MCF 10A (cell line): ENCODE data around the gene TRIM40. TPM values are rescaled to one million over a fixed set of nuclear protein-coding genes. Genes with fewer than 3 reads are reported as not detected.

ENCODE experiments used
- BruUV-seq: library from RNA; stranded (reverse); fragments of 400-500 nt; replicated peaks from 2 replicates; lab custom pipeline; 2021; lab: Mats Ljungman, UMichigan
- CTCF ChIA-PET: fragments of 300-600 bp; sonication (Branson Sonifier 250); formaldehyde crosslinking; extraction: SDS; loops from one replicate; lab custom pipeline; 2021; ENCODE audit warnings: antibody characterized with exemption, inconsistent platforms; lab: Yijun Ruan, JAX
- POLR2A ChIA-PET: fragments of 300-600, 350-650 bp; sonication (Branson Sonifier 250); formaldehyde crosslinking; extraction: SDS; loops from one replicate; lab custom pipeline; 2020; ENCODE audit warnings: antibody characterized with exemption, inconsistent platforms; lab: Yijun Ruan, JAX
- DNase-seq: peaks from one replicate; pipeline ENCODE4 v3.0.0-alpha.2; 2018; ENCODE audit not compliant: unreplicated experiment
- H3K27ac Mint-ChIP-seq: one replicate; pipeline ENCODE4 v1.8.0; 2022; ENCODE audit warnings: mild to moderate bottlenecking, low read depth, mixed read lengths; ENCODE audit not compliant: unreplicated experiment
- H3K27me3 Mint-ChIP-seq: one replicate; pipeline ENCODE4 v1.8.0; 2022; ENCODE audit warnings: mixed read lengths; ENCODE audit not compliant: insufficient read depth, unreplicated experiment
- H3K36me3 Mint-ChIP-seq: one replicate; pipeline ENCODE4 v1.8.0; 2022; ENCODE audit warnings: mild to moderate bottlenecking, moderate library complexity, mixed read lengths; ENCODE audit not compliant: insufficient read depth, unreplicated experiment
- H3K4me1 Mint-ChIP-seq: one replicate; pipeline ENCODE4 v1.8.0; 2022; ENCODE audit warnings: mixed read lengths; ENCODE audit not compliant: insufficient read depth, unreplicated experiment
- H3K4me3 Mint-ChIP-seq: one replicate; pipeline ENCODE4 v1.8.0; 2022; ENCODE audit warnings: mild to moderate bottlenecking, moderate library complexity, mixed read lengths; ENCODE audit not compliant: unreplicated experiment
- H3K9me3 Mint-ChIP-seq: one replicate; pipeline ENCODE4 v1.8.0; 2022; ENCODE audit warnings: mixed read lengths; ENCODE audit not compliant: unreplicated experiment
- intact Hi-C: fragments of 100-400 bp; cut with micrococcal nuclease; formaldehyde crosslinking; loops from 2 replicates; pipeline ENCODE4 v1.14.1; 2022
- total RNA-seq: library from RNA; stranded (reverse); gene quantifications from 2 replicates; pipeline ENCODE4 v1.2.3, GENCODE V29; 2022
- TF ChIP-seq, protein P1 (sequence below): fragments of 200-600 bp; IDR thresholded peaks from one replicate; pipeline ENCODE4 v1.8.0; 2022; ENCODE audit warnings: antibody characterized with exemption, mild to moderate bottlenecking; ENCODE audit not compliant: unreplicated experiment

Gene TRIM40
- total RNA-seq, 1 experiment from 2014 or later, result not detected

DNA sequence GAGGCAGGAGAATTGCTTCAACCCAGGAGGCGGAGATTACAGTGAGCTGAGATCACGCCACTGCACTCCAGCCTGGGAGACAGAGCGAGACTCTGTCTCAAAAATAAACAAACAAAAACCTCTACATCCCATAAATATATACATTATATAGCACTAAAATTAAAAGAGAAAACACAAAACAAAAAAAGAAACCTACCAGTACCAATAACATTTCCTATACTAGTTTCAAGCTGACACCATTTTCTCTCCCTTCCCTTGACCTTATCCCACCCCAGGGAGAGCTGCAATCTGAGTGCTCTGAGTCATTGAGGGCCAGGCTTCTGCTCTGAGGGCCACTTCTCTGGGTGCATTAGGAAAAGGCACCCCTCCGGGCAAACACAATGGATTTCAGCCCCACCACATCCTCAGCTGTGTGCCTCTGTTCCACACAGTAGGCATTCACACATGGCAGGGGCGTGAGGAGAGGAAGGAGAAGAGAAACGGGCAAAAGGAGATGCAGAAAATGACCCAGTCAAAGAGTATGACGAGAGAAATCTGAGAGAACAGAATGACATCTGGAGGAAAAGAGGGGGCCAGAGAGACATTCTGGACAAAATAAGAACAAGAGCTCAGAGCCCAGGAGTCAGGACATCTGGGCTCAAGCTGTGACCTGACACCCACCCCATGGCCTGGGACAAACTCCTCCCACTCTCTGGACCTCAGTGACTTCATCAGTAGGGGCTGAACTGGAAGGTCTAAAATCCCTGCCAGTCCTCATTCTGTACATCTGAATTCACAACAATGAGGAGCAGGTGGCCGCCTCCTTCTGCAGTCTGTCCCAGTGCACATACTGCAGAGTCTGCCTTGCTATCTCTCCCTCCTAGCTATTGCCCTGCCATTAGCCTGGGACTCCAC, 59.1 kb downstream of the TRIM40 start:
- H3K4me3 Mint-ChIP-seq, result no peak overlapping the region
- no peak for DNase-seq
- ChIA-PET CTCF (interaction anchor here (1.3 kb wide), 1 partner anchor 66 kb away, joined by 3 read pairs; no protein-coding TSS in a partner anchor), POLR2A (interaction anchor here (0.6 to 1.3 kb wide), 5 partner anchors 11 to 94 kb away, joined by 3 to 5 read pairs (median 4); partner anchors contain the start of gene TRIM26)
- H3K4me1 Mint-ChIP-seq, result no peaks in the 10 kb centered on the region
- no peak overlapping the region for H3K27ac Mint-ChIP-seq
- H3K36me3 Mint-ChIP-seq, result peaks cover 71% of the 10 kb centered on the region
- no peaks in the 10 kb centered on the region for H3K9me3 Mint-ChIP-seq
- intact Hi-C loops, result no loop called here
- H3K27me3 Mint-ChIP-seq, result no peaks in the 10 kb centered on the region
- TF ChIP-seq, protein P1, sequence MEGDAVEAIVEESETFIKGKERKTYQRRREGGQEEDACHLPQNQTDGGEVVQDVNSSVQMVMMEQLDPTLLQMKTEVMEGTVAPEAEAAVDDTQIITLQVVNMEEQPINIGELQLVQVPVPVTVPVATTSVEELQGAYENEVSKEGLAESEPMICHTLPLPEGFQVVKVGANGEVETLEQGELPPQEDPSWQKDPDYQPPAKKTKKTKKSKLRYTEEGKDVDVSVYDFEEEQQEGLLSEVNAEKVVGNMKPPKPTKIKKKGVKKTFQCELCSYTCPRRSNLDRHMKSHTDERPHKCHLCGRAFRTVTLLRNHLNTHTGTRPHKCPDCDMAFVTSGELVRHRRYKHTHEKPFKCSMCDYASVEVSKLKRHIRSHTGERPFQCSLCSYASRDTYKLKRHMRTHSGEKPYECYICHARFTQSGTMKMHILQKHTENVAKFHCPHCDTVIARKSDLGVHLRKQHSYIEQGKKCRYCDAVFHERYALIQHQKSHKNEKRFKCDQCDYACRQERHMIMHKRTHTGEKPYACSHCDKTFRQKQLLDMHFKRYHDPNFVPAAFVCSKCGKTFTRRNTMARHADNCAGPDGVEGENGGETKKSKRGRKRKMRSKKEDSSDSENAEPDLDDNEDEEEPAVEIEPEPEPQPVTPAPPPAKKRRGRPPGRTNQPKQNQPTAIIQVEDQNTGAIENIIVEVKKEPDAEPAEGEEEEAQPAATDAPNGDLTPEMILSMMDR, result no peak
- BruUV-seq, result no TSS peak

DNA sequence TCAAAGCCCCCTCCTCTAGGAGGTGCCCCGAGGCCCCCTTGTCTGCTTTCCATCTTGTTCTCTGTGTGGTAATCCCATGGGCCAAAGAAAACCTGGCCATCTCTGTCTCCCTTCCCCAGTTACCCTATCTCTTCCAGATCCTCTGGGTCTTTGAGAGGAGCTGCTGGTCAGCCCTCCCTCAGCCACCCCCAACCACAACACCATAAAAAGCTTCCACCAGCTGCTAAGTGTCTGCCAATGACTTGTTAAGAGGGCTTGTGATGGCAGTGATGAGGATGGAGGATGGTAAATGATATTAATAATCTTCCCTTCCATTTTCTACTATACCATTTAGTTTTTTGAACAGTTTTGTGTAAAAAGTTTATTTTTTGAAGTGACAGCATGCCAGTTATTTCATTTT, 60.0 kb downstream of the TRIM40 start:
- H3K4me1 Mint-ChIP-seq, result no peaks in the 10 kb centered on the region
- POLR2A ChIA-PET, result interaction anchor here (0.6 to 1.8 kb wide), 4 partner anchors 12 to 136 kb away, joined by 3 to 6 read pairs (median 5); partner anchors contain the start of gene TRIM26
- no peak overlapping the region for H3K27ac Mint-ChIP-seq
- intact Hi-C loops, result no loop called here
- BruUV-seq, result no TSS peak
- TF ChIP-seq, protein P1, result no peak
- no peak overlapping the region for H3K4me3 Mint-ChIP-seq
- no peaks in the 10 kb centered on the region for H3K27me3 Mint-ChIP-seq
- CTCF ChIA-PET, result interaction anchor here (1.3 kb wide), 1 partner anchor 66 kb away, joined by 3 read pairs; no protein-coding TSS in a partner anchor
- DNase-seq, result no peak
- H3K36me3 Mint-ChIP-seq, result peaks cover 71% of the 10 kb centered on the region
- H3K9me3 Mint-ChIP-seq, result no peaks in the 10 kb centered on the region

DNA sequence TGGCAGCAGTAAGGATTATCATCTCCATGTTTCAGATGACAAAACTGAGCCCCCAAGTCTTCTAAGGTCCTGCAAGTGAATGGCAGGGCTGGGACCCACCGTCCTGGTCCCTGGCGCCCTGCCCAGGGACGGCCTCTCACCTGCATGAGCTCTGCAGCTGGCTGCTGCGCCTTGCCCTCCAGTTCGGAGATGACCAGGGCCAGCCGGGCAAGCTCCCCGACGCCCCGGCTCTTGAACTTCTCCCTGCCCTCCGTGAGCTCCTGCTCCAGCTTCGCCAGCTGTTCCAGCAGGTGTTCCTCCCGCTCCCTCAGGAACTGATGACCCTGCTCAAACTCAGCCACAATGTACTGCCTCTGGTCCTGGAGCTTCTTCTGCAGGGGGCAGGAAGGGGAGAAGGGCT, 60.4 kb downstream of the TRIM40 start:
- intact Hi-C loops, result no loop called here
- BruUV-seq, result no TSS peak
- peaks cover 67% of the 10 kb centered on the region for H3K36me3 Mint-ChIP-seq
- no peak overlapping the region for H3K27ac Mint-ChIP-seq
- H3K4me3 Mint-ChIP-seq, result no peak overlapping the region
- CTCF ChIA-PET, result interaction anchor here (0.6 to 0.7 kb wide), 2 partner anchors 24 to 151 kb away, joined by 3 to 4 read pairs; no protein-coding TSS in a partner anchor
- no peak for DNase-seq
- H3K27me3 Mint-ChIP-seq, result no peaks in the 10 kb centered on the region
- POLR2A ChIA-PET, result interaction anchor here (0.6 to 1.8 kb wide), 6 partner anchors 10 to 136 kb away, joined by 3 to 6 read pairs (median 3); partner anchors contain the start of gene TRIM26
- TF ChIP-seq, protein P1, result no peak
- no peaks in the 10 kb centered on the region for H3K9me3 Mint-ChIP-seq
- H3K4me1 Mint-ChIP-seq, result no peaks in the 10 kb centered on the region

Other genes with a start within 250 kb of the TRIM40 start
- 139 and 217 TPM in 2 replicates for gene HLA-A, start 193.6 kb upstream of the TRIM40 start, total RNA-seq
- gene POLR1H, start 74.9 kb upstream of the TRIM40 start, total RNA-seq, result 60.9 and 68.3 TPM in 2 replicates
- 60.1 and 82.2 TPM in 2 replicates for gene PPP1R11, start 68.9 kb upstream of the TRIM40 start, total RNA-seq
- gene RNF39, start 60.4 kb upstream of the TRIM40 start, total RNA-seq, result 2.3 and 3.6 TPM in 2 replicates
- not detected in 2 replicates for gene TRIM31, start 23.1 kb upstream of the TRIM40 start, total RNA-seq
- gene TRIM10, start 25.1 kb downstream of the TRIM40 start, total RNA-seq, result not detected in 2 replicates
- 0.79 TPM in 1 of 2 replicates, not detected in the other for gene TRIM15, start 27.4 kb downstream of the TRIM40 start, total RNA-seq
- 48.6 and 60.6 TPM in 2 replicates for gene TRIM26, start 77.3 kb downstream of the TRIM40 start, total RNA-seq
- 14.7 and 18.6 TPM in 2 replicates for gene TRIM39, start 190.8 kb downstream of the TRIM40 start, total RNA-seq
- 63.0 and 74.1 TPM in 2 replicates for gene RPP21, start 209.0 kb downstream of the TRIM40 start, total RNA-seq